Measurements from ENCODE around the gene PTGES.

DNA sequence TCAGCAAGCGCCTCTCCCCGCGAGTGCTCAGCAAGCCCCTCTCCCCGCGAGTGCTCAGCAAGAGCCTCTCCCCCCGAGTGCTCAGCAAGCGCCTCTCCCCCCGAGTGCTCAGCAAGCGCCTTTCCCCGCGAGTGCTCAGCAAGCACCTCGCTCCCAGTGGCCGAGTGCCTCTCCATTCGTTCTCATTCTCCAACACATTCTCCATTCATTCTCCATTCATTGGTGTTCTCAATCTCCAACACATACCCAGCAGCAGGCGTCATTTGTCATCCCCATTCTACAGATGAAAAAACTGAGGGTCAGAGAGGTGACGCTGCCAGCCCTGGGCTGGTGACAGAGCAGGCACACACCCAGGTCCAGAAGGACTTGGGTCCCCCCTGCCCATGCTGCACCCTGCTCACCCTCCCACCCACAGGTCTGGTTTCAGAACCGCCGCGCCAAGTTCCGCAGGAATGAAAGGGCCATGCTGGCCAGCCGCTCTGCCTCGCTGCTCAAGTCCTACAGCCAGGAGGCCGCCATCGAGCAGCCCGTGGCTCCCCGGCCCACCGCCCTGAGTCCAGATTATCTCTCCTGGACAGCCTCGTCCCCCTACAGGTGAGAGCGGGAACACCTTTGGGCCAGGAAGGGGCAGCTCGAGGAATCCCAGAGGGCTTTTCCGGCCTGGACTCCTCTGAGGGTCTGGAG is 32.5 kb downstream of the PTGES start:
- TF ChIP-seq, protein P1, sequence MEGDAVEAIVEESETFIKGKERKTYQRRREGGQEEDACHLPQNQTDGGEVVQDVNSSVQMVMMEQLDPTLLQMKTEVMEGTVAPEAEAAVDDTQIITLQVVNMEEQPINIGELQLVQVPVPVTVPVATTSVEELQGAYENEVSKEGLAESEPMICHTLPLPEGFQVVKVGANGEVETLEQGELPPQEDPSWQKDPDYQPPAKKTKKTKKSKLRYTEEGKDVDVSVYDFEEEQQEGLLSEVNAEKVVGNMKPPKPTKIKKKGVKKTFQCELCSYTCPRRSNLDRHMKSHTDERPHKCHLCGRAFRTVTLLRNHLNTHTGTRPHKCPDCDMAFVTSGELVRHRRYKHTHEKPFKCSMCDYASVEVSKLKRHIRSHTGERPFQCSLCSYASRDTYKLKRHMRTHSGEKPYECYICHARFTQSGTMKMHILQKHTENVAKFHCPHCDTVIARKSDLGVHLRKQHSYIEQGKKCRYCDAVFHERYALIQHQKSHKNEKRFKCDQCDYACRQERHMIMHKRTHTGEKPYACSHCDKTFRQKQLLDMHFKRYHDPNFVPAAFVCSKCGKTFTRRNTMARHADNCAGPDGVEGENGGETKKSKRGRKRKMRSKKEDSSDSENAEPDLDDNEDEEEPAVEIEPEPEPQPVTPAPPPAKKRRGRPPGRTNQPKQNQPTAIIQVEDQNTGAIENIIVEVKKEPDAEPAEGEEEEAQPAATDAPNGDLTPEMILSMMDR (conservative IDR thresholded peaks at IDR 0.05; ENCODE audit: low read depth in 2 of 2): peak; percentile 67 to 79
- TF ChIP-seq CREB1 (CRISPR knock-in tag; IDR thresholded peaks at IDR 0.05; ENCODE audit: low read depth): no peak
- no peak for TF ChIP-seq POLR2AphosphoS5 (IDR thresholded peaks at IDR 0.05; ENCODE audit: low read depth)
- no peak for TF ChIP-seq EZH2 (IDR thresholded peaks at IDR 0.05; ENCODE audit: low read depth, unreplicated experiment)
- TF ChIP-seq, protein P2, sequence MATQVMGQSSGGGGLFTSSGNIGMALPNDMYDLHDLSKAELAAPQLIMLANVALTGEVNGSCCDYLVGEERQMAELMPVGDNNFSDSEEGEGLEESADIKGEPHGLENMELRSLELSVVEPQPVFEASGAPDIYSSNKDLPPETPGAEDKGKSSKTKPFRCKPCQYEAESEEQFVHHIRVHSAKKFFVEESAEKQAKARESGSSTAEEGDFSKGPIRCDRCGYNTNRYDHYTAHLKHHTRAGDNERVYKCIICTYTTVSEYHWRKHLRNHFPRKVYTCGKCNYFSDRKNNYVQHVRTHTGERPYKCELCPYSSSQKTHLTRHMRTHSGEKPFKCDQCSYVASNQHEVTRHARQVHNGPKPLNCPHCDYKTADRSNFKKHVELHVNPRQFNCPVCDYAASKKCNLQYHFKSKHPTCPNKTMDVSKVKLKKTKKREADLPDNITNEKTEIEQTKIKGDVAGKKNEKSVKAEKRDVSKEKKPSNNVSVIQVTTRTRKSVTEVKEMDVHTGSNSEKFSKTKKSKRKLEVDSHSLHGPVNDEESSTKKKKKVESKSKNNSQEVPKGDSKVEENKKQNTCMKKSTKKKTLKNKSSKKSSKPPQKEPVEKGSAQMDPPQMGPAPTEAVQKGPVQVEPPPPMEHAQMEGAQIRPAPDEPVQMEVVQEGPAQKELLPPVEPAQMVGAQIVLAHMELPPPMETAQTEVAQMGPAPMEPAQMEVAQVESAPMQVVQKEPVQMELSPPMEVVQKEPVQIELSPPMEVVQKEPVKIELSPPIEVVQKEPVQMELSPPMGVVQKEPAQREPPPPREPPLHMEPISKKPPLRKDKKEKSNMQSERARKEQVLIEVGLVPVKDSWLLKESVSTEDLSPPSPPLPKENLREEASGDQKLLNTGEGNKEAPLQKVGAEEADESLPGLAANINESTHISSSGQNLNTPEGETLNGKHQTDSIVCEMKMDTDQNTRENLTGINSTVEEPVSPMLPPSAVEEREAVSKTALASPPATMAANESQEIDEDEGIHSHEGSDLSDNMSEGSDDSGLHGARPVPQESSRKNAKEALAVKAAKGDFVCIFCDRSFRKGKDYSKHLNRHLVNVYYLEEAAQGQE (IDR thresholded peaks at IDR 0.05; ENCODE audit: unreplicated experiment): no peak
- no peak for TF ChIP-seq EZH2phosphoT487 (IDR thresholded peaks at IDR 0.05; ENCODE audit: unreplicated experiment)
- no peak for TF ChIP-seq STAT1 (IDR thresholded peaks at IDR 0.05; ENCODE audit: unreplicated experiment)
- TF ChIP-seq ZNF331 (CRISPR knock-in tag; IDR thresholded peaks at IDR 0.05; ENCODE audit: low read depth): no peak
- no peak for TF ChIP-seq NANOG (IDR thresholded peaks at IDR 0.05; ENCODE audit: borderline replicate concordance)
- TF ChIP-seq, protein P3, sequence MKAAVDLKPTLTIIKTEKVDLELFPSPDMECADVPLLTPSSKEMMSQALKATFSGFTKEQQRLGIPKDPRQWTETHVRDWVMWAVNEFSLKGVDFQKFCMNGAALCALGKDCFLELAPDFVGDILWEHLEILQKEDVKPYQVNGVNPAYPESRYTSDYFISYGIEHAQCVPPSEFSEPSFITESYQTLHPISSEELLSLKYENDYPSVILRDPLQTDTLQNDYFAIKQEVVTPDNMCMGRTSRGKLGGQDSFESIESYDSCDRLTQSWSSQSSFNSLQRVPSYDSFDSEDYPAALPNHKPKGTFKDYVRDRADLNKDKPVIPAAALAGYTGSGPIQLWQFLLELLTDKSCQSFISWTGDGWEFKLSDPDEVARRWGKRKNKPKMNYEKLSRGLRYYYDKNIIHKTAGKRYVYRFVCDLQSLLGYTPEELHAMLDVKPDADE (IDR thresholded peaks at IDR 0.05): no peak
- TF ChIP-seq JUNB (IDR thresholded peaks at IDR 0.05; ENCODE audit: unreplicated experiment): no peak
- no peak for TF ChIP-seq ZNF114 (CRISPR knock-in tag; IDR thresholded peaks at IDR 0.05)
- TF ChIP-seq, protein P4, sequence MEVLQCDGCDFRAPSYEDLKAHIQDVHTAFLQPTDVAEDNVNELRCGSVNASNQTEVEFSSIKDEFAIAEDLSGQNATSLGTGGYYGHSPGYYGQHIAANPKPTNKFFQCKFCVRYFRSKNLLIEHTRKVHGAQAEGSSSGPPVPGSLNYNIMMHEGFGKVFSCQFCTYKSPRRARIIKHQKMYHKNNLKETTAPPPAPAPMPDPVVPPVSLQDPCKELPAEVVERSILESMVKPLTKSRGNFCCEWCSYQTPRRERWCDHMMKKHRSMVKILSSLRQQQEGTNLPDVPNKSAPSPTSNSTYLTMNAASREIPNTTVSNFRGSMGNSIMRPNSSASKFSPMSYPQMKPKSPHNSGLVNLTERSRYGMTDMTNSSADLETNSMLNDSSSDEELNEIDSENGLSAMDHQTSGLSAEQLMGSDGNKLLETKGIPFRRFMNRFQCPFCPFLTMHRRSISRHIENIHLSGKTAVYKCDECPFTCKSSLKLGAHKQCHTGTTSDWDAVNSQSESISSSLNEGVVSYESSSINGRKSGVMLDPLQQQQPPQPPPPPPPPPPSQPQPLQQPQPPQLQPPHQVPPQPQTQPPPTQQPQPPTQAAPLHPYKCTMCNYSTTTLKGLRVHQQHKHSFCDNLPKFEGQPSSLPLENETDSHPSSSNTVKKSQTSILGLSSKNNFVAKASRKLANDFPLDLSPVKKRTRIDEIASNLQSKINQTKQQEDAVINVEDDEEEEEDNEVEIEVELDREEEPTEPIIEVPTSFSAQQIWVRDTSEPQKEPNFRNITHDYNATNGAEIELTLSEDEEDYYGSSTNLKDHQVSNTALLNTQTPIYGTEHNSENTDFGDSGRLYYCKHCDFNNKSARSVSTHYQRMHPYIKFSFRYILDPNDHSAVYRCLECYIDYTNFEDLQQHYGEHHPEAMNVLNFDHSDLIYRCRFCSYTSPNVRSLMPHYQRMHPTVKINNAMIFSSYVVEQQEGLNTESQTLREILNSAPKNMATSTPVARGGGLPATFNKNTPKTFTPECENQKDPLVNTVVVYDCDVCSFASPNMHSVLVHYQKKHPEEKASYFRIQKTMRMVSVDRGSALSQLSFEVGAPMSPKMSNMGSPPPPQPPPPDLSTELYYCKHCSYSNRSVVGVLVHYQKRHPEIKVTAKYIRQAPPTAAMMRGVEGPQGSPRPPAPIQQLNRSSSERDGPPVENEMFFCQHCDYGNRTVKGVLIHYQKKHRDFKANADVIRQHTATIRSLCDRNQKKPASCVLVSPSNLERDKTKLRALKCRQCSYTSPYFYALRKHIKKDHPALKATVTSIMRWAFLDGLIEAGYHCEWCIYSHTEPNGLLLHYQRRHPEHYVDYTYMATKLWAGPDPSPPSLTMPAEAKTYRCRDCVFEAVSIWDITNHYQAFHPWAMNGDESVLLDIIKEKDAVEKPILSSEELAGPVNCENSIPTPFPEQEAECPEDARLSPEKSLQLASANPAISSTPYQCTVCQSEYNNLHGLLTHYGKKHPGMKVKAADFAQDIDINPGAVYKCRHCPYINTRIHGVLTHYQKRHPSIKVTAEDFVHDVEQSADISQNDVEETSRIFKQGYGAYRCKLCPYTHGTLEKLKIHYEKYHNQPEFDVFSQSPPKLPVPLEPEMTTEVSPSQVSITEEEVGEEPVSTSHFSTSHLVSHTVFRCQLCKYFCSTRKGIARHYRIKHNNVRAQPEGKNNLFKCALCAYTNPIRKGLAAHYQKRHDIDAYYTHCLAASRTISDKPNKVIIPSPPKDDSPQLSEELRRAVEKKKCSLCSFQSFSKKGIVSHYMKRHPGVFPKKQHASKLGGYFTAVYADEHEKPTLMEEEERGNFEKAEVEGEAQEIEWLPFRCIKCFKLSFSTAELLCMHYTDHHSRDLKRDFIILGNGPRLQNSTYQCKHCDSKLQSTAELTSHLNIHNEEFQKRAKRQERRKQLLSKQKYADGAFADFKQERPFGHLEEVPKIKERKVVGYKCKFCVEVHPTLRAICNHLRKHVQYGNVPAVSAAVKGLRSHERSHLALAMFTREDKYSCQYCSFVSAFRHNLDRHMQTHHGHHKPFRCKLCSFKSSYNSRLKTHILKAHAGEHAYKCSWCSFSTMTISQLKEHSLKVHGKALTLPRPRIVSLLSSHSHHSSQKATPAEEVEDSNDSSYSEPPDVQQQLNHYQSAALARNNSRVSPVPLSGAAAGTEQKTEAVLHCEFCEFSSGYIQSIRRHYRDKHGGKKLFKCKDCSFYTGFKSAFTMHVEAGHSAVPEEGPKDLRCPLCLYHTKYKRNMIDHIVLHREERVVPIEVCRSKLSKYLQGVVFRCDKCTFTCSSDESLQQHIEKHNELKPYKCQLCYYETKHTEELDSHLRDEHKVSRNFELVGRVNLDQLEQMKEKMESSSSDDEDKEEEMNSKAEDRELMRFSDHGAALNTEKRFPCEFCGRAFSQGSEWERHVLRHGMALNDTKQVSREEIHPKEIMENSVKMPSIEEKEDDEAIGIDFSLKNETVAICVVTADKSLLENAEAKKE (CRISPR knock-in tag; IDR thresholded peaks at IDR 0.05): no peak

Data from GM23338 (cell line).